NCI-H1930 (cell line): ENCODE measurements around the gene C4BPB.

Experiments used
- DNase-seq, 2 experiments: peaks; one replicate each; lab custom pipeline; 2025; lab: John Stamatoyannopoulos, UW

Gene C4BPB

GRCh38 chr1:207085887-207086286, 2.8 kb upstream of the C4BPB start:
- no peak for DNase-seq

DNA sequence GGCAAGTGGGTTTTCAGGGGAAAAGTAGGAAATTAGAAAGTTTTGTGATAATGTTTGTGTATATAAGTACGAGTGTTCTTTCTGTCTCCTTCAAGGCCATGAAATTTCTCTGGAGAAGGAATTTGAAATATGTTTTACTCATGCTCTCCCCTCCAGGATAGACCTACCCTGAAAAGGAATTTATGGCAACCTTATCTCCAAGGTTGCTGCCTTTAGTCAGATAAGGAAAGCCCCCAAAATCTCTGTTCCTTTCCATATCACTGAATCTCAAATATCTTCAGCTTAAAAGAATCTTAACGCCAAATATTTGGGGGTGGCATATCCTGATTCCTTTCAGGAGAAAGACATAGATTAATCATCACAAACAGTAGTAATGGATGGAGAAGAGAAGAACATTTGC, 499 bp upstream of the C4BPB start:
- DNase-seq = no peak

GRCh38 chr1:207089627-207090355, 1.1 kb downstream of the C4BPB start:
- no peak for DNase-seq

DNA sequence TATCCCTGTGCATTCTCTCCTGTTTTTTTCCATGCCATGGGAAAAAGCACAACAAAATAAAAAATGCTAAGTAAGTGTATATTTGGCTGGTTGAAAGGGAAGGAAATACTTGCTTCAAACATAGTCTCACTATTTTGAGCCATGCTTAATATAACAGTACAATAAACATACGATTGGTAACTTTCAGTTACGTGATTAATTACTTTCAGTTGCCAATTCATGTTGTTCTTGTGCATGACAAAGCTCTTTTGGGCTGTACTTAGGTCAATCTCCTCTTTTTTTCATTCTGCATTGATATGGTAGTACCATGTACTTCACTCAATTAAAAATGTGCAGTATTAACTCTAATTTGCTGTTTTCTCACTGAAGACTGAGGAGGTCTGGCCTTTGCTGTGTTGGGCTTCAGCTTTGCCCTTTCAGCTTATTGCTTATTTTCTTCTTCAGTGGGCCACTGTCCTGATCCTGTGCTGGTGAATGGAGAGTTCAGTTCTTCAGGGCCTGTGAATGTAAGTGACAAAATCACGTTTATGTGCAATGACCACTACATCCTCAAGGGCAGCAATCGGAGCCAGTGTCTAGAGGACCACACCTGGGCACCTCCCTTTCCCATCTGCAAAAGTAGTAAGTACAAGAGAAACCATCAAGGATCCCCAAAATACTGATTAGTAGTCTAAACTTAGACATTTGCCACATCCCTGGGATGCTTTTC, 2.7 kb downstream of the C4BPB start:
- DNase-seq = no peak

DNA sequence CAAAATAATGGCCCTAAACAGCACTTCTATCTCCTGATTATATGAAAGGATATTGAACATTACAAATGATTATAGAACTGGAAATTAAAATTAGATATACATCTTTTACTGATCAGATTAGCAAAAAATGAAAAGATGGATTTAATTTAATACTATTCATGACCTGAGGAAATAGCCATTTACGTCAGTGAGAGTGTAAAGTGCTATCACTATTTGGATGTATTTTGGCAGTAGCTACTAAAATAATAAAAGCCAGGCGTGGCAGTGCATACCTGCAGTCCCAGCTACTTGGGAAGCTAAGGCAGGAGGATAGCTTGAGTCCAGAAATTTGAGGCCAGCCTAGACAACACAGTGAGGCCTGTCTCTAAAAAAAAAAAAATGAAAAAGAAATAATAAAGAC, 5.3 kb downstream of the C4BPB start:
- DNase-seq = no peak

GRCh38 chr1:207097871-207098324, 9.2 kb downstream of the C4BPB start:
- no peak for DNase-seq

GRCh38 chr1:207101720-207102119, 13.1 kb downstream of the C4BPB start:
- no peak for DNase-seq

DNA sequence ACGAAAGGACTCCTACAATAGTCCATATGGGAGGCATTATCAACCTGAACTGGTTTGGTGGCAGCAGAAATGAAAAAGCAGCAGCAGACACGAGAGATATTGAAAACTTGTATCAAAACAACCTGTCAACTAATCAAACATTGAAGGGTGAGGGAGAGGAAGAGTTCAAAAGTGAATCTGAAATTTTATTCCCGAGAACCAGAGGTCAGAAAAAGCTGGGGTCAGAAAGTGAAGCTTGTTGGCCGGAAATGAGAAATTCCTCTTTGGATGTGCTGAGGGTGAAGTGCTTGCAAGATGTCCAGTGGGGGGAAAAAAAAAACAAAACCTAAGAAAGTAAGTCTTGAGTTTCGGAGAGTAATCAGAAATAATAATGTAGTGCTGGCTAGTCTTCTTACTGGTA, 13.5 kb downstream of the C4BPB start:
- DNase-seq = no peak

GRCh38 chr1:207102659-207103058, 14.0 kb downstream of the C4BPB start:
- no peak for DNase-seq

DNA sequence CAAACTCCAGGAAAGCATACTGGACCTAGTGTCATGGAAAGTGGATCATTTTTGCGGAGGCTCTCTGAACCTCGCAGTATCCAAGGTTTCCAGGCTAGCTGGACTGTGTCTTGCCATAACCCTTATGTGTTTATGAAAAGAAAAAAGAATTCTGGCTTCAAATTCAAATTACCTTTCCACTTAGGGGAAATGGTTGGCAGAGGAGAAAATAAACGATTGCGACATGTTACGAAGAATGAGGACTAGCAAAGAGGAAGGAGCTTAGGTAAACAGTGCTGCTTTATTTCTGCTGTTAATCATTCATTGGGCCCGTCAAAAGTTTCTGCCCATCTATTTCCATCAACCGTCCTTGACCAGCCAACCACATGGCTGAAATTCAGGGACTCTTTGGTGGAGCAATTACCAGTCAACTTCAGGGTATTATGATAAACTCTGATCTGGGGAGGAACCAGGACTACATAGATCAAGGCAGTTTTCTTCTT, 15.3 kb downstream of the C4BPB start, which contains the start of gene C4BPA:
Gene C4BPA (plus strand): TSS at position 342 of the 482 bp plus-strand sequence. CDS start 8,793 bp downstream, outside the sequence.
- DNase-seq = no peak

- DNase-seq = no peak
Measured at GRCh38 chr1:207109004-207109403, 20.3 kb downstream of the C4BPB start.

GRCh38 chr1:207112616-207113296, 24.1 kb downstream of the C4BPB start:
- DNase-seq = no peak

DNA sequence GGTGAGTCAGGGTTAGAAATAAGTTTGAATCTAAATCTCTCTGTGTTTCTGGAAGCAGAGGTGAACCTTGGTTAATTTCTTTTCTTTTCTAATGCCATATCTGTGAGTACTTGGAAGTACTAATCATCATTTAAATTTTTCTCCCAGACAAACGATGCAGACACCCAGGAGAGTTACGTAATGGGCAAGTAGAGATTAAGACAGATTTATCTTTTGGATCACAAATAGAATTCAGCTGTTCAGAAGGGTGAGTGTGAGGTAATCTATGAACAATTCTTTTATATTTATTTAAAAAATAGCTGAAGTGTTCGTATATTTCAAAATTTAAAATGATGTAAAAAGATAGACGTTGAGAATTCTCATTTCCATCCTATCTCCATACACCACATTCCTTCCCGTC, 26.6 kb downstream of the C4BPB start:
- no peak for DNase-seq

- no peak for DNase-seq
Measured at GRCh38 chr1:207124389-207124788, 35.7 kb downstream of the C4BPB start.

- DNase-seq = no peak
Measured at GRCh38 chr1:207128336-207128921, 39.8 kb downstream of the C4BPB start.

DNA sequence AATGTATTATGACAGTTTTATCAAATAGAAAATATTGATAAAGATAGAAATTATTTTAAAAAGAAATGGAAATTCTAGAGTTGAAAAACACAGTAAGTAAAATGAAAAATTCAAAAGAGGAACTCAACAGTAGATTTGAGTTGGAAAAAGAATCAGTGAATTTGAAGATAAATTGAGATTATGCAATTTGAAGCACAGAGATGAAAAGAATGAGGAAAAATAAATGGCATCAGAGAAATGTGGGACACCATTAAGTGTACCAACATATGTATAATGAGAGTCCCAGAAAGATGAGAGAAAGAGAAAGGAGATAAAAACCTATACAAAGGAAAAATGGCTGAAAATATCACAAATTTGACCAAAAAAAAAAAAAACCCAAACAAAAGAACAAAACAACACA, 40.4 kb downstream of the C4BPB start:
- no peak for DNase-seq

- DNase-seq = no peak
Measured at GRCh38 chr1:207130252-207131036, 41.8 kb downstream of the C4BPB start.

GRCh38 chr1:207131163-207131562, 42.5 kb downstream of the C4BPB start:
- no peak for DNase-seq

GRCh38 chr1:207134581-207134980, 45.9 kb downstream of the C4BPB start:
- DNase-seq = no peak

- no peak for DNase-seq
Measured at GRCh38 chr1:207139616-207140015, 51.0 kb downstream of the C4BPB start.

GRCh38 chr1:207140536-207140935, 51.9 kb downstream of the C4BPB start:
- DNase-seq = no peak
